NK-92 treated with Interleukin-12 subunit alpha and Interleukin-12 subunit beta, amount 100 ng/mL, for 24 hours (cell line): ENCODE results near the gene BARX1.

Source experiments
- DNase-seq: peaks from one replicate; lab custom pipeline; 2025; lab: John Stamatoyannopoulos, UW

BARX1 gene

GRCh38 chr9:93917121-93917853, 37.9 kb downstream of the BARX1 start:
- no peak for DNase-seq

- no peak for DNase-seq
Observed at GRCh38 chr9:93916358-93916757, 38.8 kb downstream of the BARX1 start.

GRCh38 chr9:93911801-93912554, 43.2 kb downstream of the BARX1 start:
- no peak for DNase-seq

- DNase-seq = no peak
Observed at GRCh38 chr9:93911136-93911745, 43.9 kb downstream of the BARX1 start.

- DNase-seq = no peak
Observed at GRCh38 chr9:93910598-93910997, 44.6 kb downstream of the BARX1 start.

GRCh38 chr9:93910196-93910595, 45.0 kb downstream of the BARX1 start:
- no peak for DNase-seq

GRCh38 chr9:93909242-93909616, 45.9 kb downstream of the BARX1 start:
- no peak for DNase-seq

GRCh38 chr9:93908591-93909241, 46.4 kb downstream of the BARX1 start:
- DNase-seq = no peak

GRCh38 chr9:93907551-93908199, 47.5 kb downstream of the BARX1 start:
- no peak for DNase-seq

- no peak for DNase-seq
Observed at GRCh38 chr9:93906195-93906880, 48.8 kb downstream of the BARX1 start.

GRCh38 chr9:93905473-93906133, 49.6 kb downstream of the BARX1 start:
- no peak for DNase-seq

- no peak for DNase-seq
Observed at GRCh38 chr9:93904649-93905472, 50.3 kb downstream of the BARX1 start.

GRCh38 chr9:93903886-93904648, 51.1 kb downstream of the BARX1 start:
- no peak for DNase-seq

- no peak for DNase-seq
Observed at GRCh38 chr9:93902780-93903655, 52.1 kb downstream of the BARX1 start.

GRCh38 chr9:93902051-93902779, 52.9 kb downstream of the BARX1 start:
- DNase-seq = no peak
